ENCODE results near the gene GTF2H1. TPM values are rescaled to one million over a fixed set of nuclear protein-coding genes. Genes with fewer than 3 reads are reported as not detected.

Gene GTF2H1
- total and polyA plus RNA-seq, 2 donors from 2014 or later = 21.4 to 43.2 TPM

GRCh38 chr11:18330921-18331320, 8.6 kb downstream of the GTF2H1 start:
- H3K27ac ChIP-seq (ENCODE audit: low read depth in 2 of 2, low read length in 2 of 2) = no peak overlapping the region
- no peaks in the 10 kb centered on the region for H3K4me1 ChIP-seq (ENCODE audit: control insufficient read depth in 2 of 3, insufficient read depth in 2 of 3, low read depth in 1 of 3, low read length in 3 of 3)
- intact Hi-C loops (cut with DNase I) = no loop called here
- no peaks in the 10 kb centered on the region for H3K9me3 ChIP-seq (ENCODE audit: control insufficient read depth in 2 of 3, insufficient read depth in 1 of 3, low read length in 3 of 3)
- DNase-seq (no peak), FAIRE-seq (no peak)
- no peak overlapping the region for H3K9ac ChIP-seq (ENCODE audit: low read length in 3 of 3)
- no peak overlapping the region for H3K4me3 ChIP-seq (ENCODE audit: low read length in 3 of 3)
- TF ChIP-seq CTCF (IDR thresholded peaks at IDR 0.05; ENCODE audit: borderline replicate concordance, extremely low read depth, insufficient read depth) = no peak
- peaks cover 5 to 20% (median 14%) of the 10 kb centered on the region in 3 donors for H3K36me3 ChIP-seq (ENCODE audit: control insufficient read depth in 2 of 3, insufficient read depth in 3 of 3, low read length in 3 of 3)
- no peaks in the 10 kb centered on the region for H3K27me3 ChIP-seq (ENCODE audit: control insufficient read depth, insufficient read depth, low read length)

- Histone ChIP-seq H3K27ac (ENCODE audit: low read depth in 2 of 2, low read length in 2 of 2) (no peak overlapping the region), H3K27me3 (ENCODE audit: control insufficient read depth, insufficient read depth, low read length) (no peaks in the 10 kb centered on the region), H3K9me3 (ENCODE audit: control insufficient read depth in 2 of 3, insufficient read depth in 1 of 3, low read length in 3 of 3) (no peaks in the 10 kb centered on the region), H3K4me1 (ENCODE audit: control insufficient read depth in 2 of 3, insufficient read depth in 2 of 3, low read depth in 1 of 3, low read length in 3 of 3) (no peaks in the 10 kb centered on the region), H3K9ac (ENCODE audit: low read length in 3 of 3) (no peak overlapping the region), H3K36me3 (ENCODE audit: control insufficient read depth in 2 of 3, insufficient read depth in 3 of 3, low read length in 3 of 3) (peaks cover 5 to 30% (median 18%) of the 10 kb centered on the region in 3 donors), H3K4me3 (ENCODE audit: low read length in 3 of 3) (no peak overlapping the region)
- intact Hi-C loops (cut with DNase I) = no loop called here
- DNase-seq = no peak
- TF ChIP-seq CTCF (IDR thresholded peaks at IDR 0.05; ENCODE audit: borderline replicate concordance, extremely low read depth, insufficient read depth) = no peak
- FAIRE-seq = no peak
Measured at GRCh38 chr11:18332302-18332701, 9.9 kb downstream of the GTF2H1 start.

- H3K9me3 ChIP-seq (ENCODE audit: control insufficient read depth in 2 of 3, insufficient read depth in 1 of 3, low read length in 3 of 3) = no peaks in the 10 kb centered on the region
- H3K27me3 ChIP-seq (ENCODE audit: control insufficient read depth, insufficient read depth, low read length) = no peaks in the 10 kb centered on the region
- no peak overlapping the region for H3K4me3 ChIP-seq (ENCODE audit: low read length in 3 of 3)
- H3K4me1 ChIP-seq (ENCODE audit: control insufficient read depth in 2 of 3, insufficient read depth in 2 of 3, low read depth in 1 of 3, low read length in 3 of 3) = no peaks in the 10 kb centered on the region
- no peak overlapping the region for H3K9ac ChIP-seq (ENCODE audit: low read length in 3 of 3)
- FAIRE-seq (no peak), DNase-seq (no peak)
- no peak overlapping the region for H3K27ac ChIP-seq (ENCODE audit: low read depth in 2 of 2, low read length in 2 of 2)
- intact Hi-C loops (cut with DNase I) = no loop called here
- H3K36me3 ChIP-seq (ENCODE audit: control insufficient read depth in 2 of 3, insufficient read depth in 3 of 3, low read length in 3 of 3) = peaks cover 5 to 31% (median 19%) of the 10 kb centered on the region in 3 donors
- TF ChIP-seq CTCF (IDR thresholded peaks at IDR 0.05; ENCODE audit: borderline replicate concordance, extremely low read depth, insufficient read depth) = no peak
Measured at GRCh38 chr11:18332891-18333290, 10.5 kb downstream of the GTF2H1 start.

Data from kidney (tissue), 14 donors.